ENCODE results near the gene FLAD1. TPM values are rescaled to one million over a fixed set of nuclear protein-coding genes. Genes with fewer than 3 reads are reported as not detected.

Gene FLAD1
- total and polyA plus RNA-seq, 2 of the 4 experiments (the other 2 are of a cell fraction): 26.3 to 37.3 TPM

GRCh38 chr1:155032886-155033285 lies 49.7 kb downstream of the FLAD1 start:
- dilution Hi-C loops (cut with HindIII; ENCODE audit: low sequenced_read_pairs, unreplicated experiment): no loop called here
- H4K8ac ChIP-seq (ENCODE audit: low read depth in 2 of 2, low read length in 2 of 2): no peak overlapping the region
- H3K4me1 ChIP-seq (ENCODE audit: control insufficient read depth, insufficient read depth, low read length): no peaks in the 10 kb centered on the region
- H3K9ac ChIP-seq (ENCODE audit: low read depth, low read length): no peak overlapping the region
- no peak overlapping the region for H3K4ac ChIP-seq (ENCODE audit: low read depth, low read length)
- H4K91ac ChIP-seq (ENCODE audit: insufficient read depth, low read depth, low read length): no peak overlapping the region
- no peak overlapping the region for H2BK20ac ChIP-seq (ENCODE audit: low read depth, low read length)
- H3K56ac ChIP-seq (ENCODE audit: extremely low read depth, insufficient read depth, low read length): no peak overlapping the region
- no peak overlapping the region for H3K27ac ChIP-seq (ENCODE audit: insufficient read depth, low read length)
- H2BK5ac ChIP-seq (ENCODE audit: low read depth, low read length, poor library complexity, severe bottlenecking): no peak overlapping the region
- peaks cover 41% of the 10 kb centered on the region for H3K27me3 ChIP-seq (ENCODE audit: control insufficient read depth, insufficient read depth, low read length)
- H3K4me2 ChIP-seq (ENCODE audit: low read depth, low read length): no peak overlapping the region
- no peak overlapping the region for H2AK5ac ChIP-seq (ENCODE audit: low read depth, low read length)
- H4K5ac ChIP-seq (ENCODE audit: low read depth, low read length): no peak overlapping the region
- no peak overlapping the region for H3K18ac ChIP-seq (ENCODE audit: low read depth, low read length)
- in situ Hi-C loops (cut with MboI; ENCODE audit: low sequenced_read_pairs): no loop called here
- H2BK15ac ChIP-seq (ENCODE audit: low read depth, low read length): no peak overlapping the region
- ChIA-PET POLR2A (ENCODE audit: unreplicated experiment) (no interaction called here), CTCF (no interaction called here)
- H3K79me1 ChIP-seq (ENCODE audit: low read depth in 1 of 2, low read length in 2 of 2): no peaks in the 10 kb centered on the region
- no peak overlapping the region for H2AK9ac ChIP-seq (replicated peaks; ENCODE audit: low read depth, low read length, poor library complexity)
- WGBS, 2 experiments (ENCODE audit: extremely low coverage in 2 of 2, insufficient read length in 1 of 2): 33% methylated on average over 1 of the region's 12 CpGs; no CpG with 5 or more reads in 1 of the 2 experiments
- H4K20me1 ChIP-seq (ENCODE audit: insufficient read depth, low read length): no peaks in the 10 kb centered on the region; the same call in 1 of the 2 replicates
- intact Hi-C loops (cut with micrococcal nuclease): no loop called here
- no peak overlapping the region for H2AFZ ChIP-seq (replicated peaks; ENCODE audit: low read length, poor library complexity)
- no peak for DNase-seq
- H3K36me3 ChIP-seq (ENCODE audit: control insufficient read depth, insufficient read depth, low read length): no peaks in the 10 kb centered on the region
- no TSS peak for BruUV-seq (replicated peaks)
- H3K14ac ChIP-seq (replicated peaks; ENCODE audit: low read depth, low read length): no peak overlapping the region
- no peak for ATAC-seq (ENCODE audit: low read depth)
- H3K4me3 ChIP-seq (ENCODE audit: insufficient read depth, low read depth, low read length): no peak overlapping the region
- H3K23ac ChIP-seq (ENCODE audit: low read depth, low read length): no peak overlapping the region
- H3K9me3 ChIP-seq (ENCODE audit: control insufficient read depth, insufficient read depth, low read length): no peaks in the 10 kb centered on the region
- no peaks in the 10 kb centered on the region for H3K9me1 ChIP-seq (ENCODE audit: insufficient read depth, low read length)
- H2BK120ac ChIP-seq (ENCODE audit: low read depth, low read length): no peak overlapping the region
- TF ChIP-seq MAFK (IDR thresholded peaks at IDR 0.05; ENCODE audit: low read depth, low read length) (no peak), FOS (IDR thresholded peaks at IDR 0.05; ENCODE audit: low read depth, low read length) (no peak), POLR2A (IDR thresholded peaks at IDR 0.05; ENCODE audit: low read depth, low read length) (no peak)
